HepG2 (cell line): ENCODE results near the gene TICAM2. TPM values are rescaled to one million over a fixed set of nuclear protein-coding genes. Genes with fewer than 3 reads are reported as not detected.

Experiments used
- CREM ChIP-seq, 2 experiments: sonication (generic) in 1 of 2; formaldehyde crosslinking in 1 of 2; IDR thresholded peaks; 2 replicates each; pipeline versions ENCODE4 v1.4.0 to v1.6.1; 2016 to 2020; ENCODE audit warnings: antibody characterized with exemption in 1 of 2, mild to moderate bottlenecking in 1 of 2, missing genetic modification reagents in 1 of 2
- DMAP1 ChIP-seq: IDR thresholded peaks from 2 replicates; pipeline ENCODE4 v1.6.1; 2016
- EP300 ChIP-seq, 3 experiments: sonication (generic) in 1 of 3; formaldehyde crosslinking in 1 of 3; IDR thresholded peaks; 2 replicates each; pipeline versions ENCODE4 v1.5.1 to v1.6.1; 2011 to 2020; ENCODE audit warnings: low read depth in 2 of 3, low read length in 2 of 3, borderline replicate concordance in 1 of 3, improper control_type of control experiment in 1 of 3, mild to moderate bottlenecking in 1 of 3, missing genetic modification reagents in 1 of 3, moderate library complexity in 1 of 3
- FOXP1 ChIP-seq, 2 experiments: fragments of 450-650 bp in 1 of 2; IDR thresholded peaks; 2 replicates each; pipeline ENCODE4 v1.6.1; 2017 to 2018; ENCODE audit warnings: antibody characterized with exemption in 1 of 2
- GATAD1 ChIP-seq: IDR thresholded peaks from 2 replicates; pipeline ENCODE4 v1.6.1; 2016; ENCODE audit warnings: missing genetic modification reagents, missing compliant biosample characterization
- GATAD2A ChIP-seq: IDR thresholded peaks from 2 replicates; pipeline ENCODE4 v1.6.1; 2016
- HDAC1 ChIP-seq: sonication (generic); formaldehyde crosslinking; IDR thresholded peaks from 2 replicates; pipeline ENCODE4 v1.5.1; 2020; ENCODE audit warnings: mild to moderate bottlenecking, missing genetic modification reagents
- HHEX ChIP-seq: IDR thresholded peaks from 2 replicates; pipeline ENCODE4 v1.6.1; 2016; ENCODE audit warnings: control low read depth
- HNF4G ChIP-seq, 2 experiments: sonication (generic) in 1 of 2; formaldehyde crosslinking in 1 of 2; IDR thresholded peaks; 2 replicates each; pipeline versions ENCODE4 v1.4.0 to v1.6.1; 2011 to 2020; ENCODE audit warnings: borderline replicate concordance in 2 of 2, low read depth in 2 of 2, mild to moderate bottlenecking in 2 of 2, low read length in 1 of 2, missing genetic modification reagents in 1 of 2, moderate library complexity in 1 of 2
- IRF2 ChIP-seq: IDR thresholded peaks from 2 replicates; pipeline ENCODE4 v1.6.1; 2018; ENCODE audit warnings: missing genetic modification reagents, missing compliant biosample characterization
- KMT2A ChIP-seq: sonication (generic); formaldehyde crosslinking; IDR thresholded peaks from 2 replicates; pipeline ENCODE4 v1.4.0; 2020; ENCODE audit warnings: missing genetic modification reagents
- NCOA2 ChIP-seq: sonication (generic); formaldehyde crosslinking; IDR thresholded peaks from 2 replicates; pipeline ENCODE4 v1.8.0; 2022; ENCODE audit warnings: inconsistent platforms
- NCOR1 ChIP-seq: fragments of 200-600 bp; sonication (generic); IDR thresholded peaks from 2 replicates; pipeline ENCODE4 v1.7.0; 2017; ENCODE audit warnings: antibody characterized with exemption, low read length, borderline replicate concordance
- NR0B2 ChIP-seq: sonication (generic); formaldehyde crosslinking; IDR thresholded peaks from 2 replicates; pipeline ENCODE4 v1.4.0; 2020; ENCODE audit warnings: mild to moderate bottlenecking, missing genetic modification reagents
- NR2C2 ChIP-seq: sonication (generic); formaldehyde crosslinking; IDR thresholded peaks from 2 replicates; pipeline ENCODE4 v1.4.0; 2020; ENCODE audit warnings: missing genetic modification reagents, mild to moderate bottlenecking, moderate library complexity, borderline replicate concordance
- PHB2 ChIP-seq: fragments of 450-650 bp; IDR thresholded peaks from 2 replicates; pipeline ENCODE4 v1.6.1; 2018; ENCODE audit not compliant: partially characterized antibody
- RARA ChIP-seq: IDR thresholded peaks from 2 replicates; pipeline ENCODE4 v1.6.1; 2016; ENCODE audit warnings: missing genetic modification reagents, missing compliant biosample characterization
- REPIN1 ChIP-seq: sonication (generic); formaldehyde crosslinking; IDR thresholded peaks from 2 replicates; pipeline ENCODE4 v1.8.0; 2022; ENCODE audit warnings: missing genetic modification reagents, low read depth, mild to moderate bottlenecking, borderline replicate concordance
- SPEN ChIP-seq: sonication (generic); formaldehyde crosslinking; IDR thresholded peaks from 2 replicates; pipeline ENCODE4 v1.5.1; 2020; ENCODE audit warnings: low read depth, mild to moderate bottlenecking, missing genetic modification reagents
- TBX2 ChIP-seq: sonication (generic); formaldehyde crosslinking; IDR thresholded peaks from 2 replicates; pipeline ENCODE4 v1.5.0; 2020; ENCODE audit warnings: missing genetic modification reagents, mild to moderate bottlenecking, borderline replicate concordance
- TCF7L2 ChIP-seq: IDR thresholded peaks from 2 replicates; pipeline ENCODE4 v1.6.1; 2011; ENCODE audit warnings: mild to moderate bottlenecking, low read depth, low read length, moderate library complexity
- THAP11 ChIP-seq: IDR thresholded peaks from 2 replicates; pipeline ENCODE4 v1.6.1; 2016; ENCODE audit warnings: missing biosample characterization, missing genetic modification reagents
- ZNF614 ChIP-seq: IDR thresholded peaks from 2 replicates; pipeline ENCODE4 v1.6.1; 2018; ENCODE audit warnings: missing biosample characterization, missing genetic modification reagents, inconsistent platforms, borderline replicate concordance
- ZNF652 ChIP-seq: IDR thresholded peaks from 2 replicates; pipeline ENCODE4 v1.6.1; 2016; ENCODE audit warnings: low read depth, borderline replicate concordance
- polyA plus RNA-seq, 8 experiments: library from polyadenylated mRNA; depleted of rRNA in 3 of 8; stranded (reverse) in 7 of 8; unstranded in 1 of 8; fragments of >200 nt; fragmentation: Illumina TruSeq in 4 of 8; extraction: Trizol in 4 of 8; gene quantifications; 2 replicates each; pipeline versions ENCODE4 v1.2.1 to v1.2.3, GENCODE V29; 2011 to 2016; ENCODE audit warnings: low read depth in 4 of 8, missing spikeins in 1 of 8, mixed read lengths in 1 of 8; ENCODE audit not compliant: insufficient read depth in 1 of 8
- total RNA-seq, 5 experiments: library from RNA; depleted of rRNA; stranded (reverse); fragments of >200 nt; fragmentation: Illumina TruSeq; extraction: Trizol; gene quantifications; 2 replicates each; pipeline ENCODE4 v1.2.3, GENCODE V29; 2016; ENCODE audit warnings: low read depth in 1 of 5
- TF ChIP-seq, protein P1 (sequence below): IDR thresholded peaks from 2 replicates; pipeline ENCODE4 v1.6.1; 2016; ENCODE audit warnings: low read depth, control low read depth
- TF ChIP-seq, protein P2 (sequence below): sonication (generic); formaldehyde crosslinking; IDR thresholded peaks from 2 replicates; pipeline ENCODE4 v1.9.0; 2022; ENCODE audit warnings: low read depth, missing genetic modification reagents

The TICAM2 gene
- total and polyA plus RNA-seq, 2 of the 13 experiments (the other 11 are each of a cell fraction or from before 2014, with no cell fraction given): 0.04 TPM; not detected in 1

DNA sequence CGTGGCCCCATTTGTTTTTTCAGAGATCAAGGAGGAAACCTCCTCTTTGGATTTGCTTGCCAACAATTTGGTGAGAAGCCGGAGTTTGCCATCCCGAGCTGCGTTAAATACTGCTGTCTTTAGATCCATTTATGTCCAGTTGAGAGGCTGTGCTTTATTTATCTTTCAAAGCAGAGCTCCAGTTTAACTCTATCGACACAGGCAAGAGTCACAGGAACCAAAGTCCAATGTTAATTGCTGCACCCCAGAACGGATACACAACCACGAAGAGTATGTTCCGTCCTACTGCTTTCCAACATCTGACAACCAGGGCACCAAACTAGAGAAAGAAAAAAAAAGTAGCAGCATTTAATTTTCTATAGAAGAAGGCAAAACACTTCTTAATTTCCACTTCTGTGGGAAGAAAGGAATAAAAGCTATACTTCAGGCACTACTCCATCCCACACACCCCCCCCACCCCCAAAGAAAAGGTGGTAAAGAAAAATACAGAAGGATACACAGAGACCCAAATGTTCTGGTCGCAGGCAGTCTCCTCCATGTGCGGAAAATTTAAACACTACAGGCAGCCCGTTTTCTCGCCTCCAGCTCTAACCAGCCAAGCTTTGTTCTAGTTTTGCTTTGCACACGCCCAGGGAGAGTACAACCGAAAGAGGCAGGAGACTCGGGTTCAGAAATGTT lies 58.8 kb downstream of the TICAM2 start (continued):
- TF ChIP-seq NCOA2 (CRISPR knock-in tag) (peak; percentile 41; the same call in 1 of the 2 replicates), NR0B2 (CRISPR knock-in tag) (no peak), SPEN (CRISPR knock-in tag) (0 out of 2 replicates have a peak, but pooled peaks have one; percentile 30), IRF2 (CRISPR knock-in tag) (peak; percentile 43; the same call in 1 of the 2 replicates), NR2C2 (0 out of 2 replicates have a peak, but pooled peaks have one; percentile 20), CREM (IDR thresholded peaks at IDR 0.05) (peak; percentile 33; the same call in 1 of the 2 replicates), CREM (CRISPR knock-in tag; IDR thresholded peaks at IDR 0.05) (no peak), TCF7L2 (no peak), HHEX (CRISPR knock-in tag) (0 out of 2 replicates have a peak, but pooled peaks have one; percentile 13), REPIN1 (CRISPR knock-in tag) (peak; percentile 48; the same call in 1 of the 2 replicates), NCOR1 (peak; percentile 63; the same call in 1 of the 2 replicates), ZNF614 (CRISPR knock-in tag) (peak; percentile 44; the same call in 1 of the 2 replicates), KMT2A (0 out of 2 replicates have a peak, but pooled peaks have one; percentile 22), GATAD1 (CRISPR knock-in tag) (peak; percentile 66; the same call in 1 of the 2 replicates), EP300 (IDR thresholded peaks at IDR 0.05; ENCODE audit: low read depth in 2 of 2, low read length in 2 of 2) (0 out of 4 replicates have a peak, but pooled peaks of 1 of the 2 experiments have one; percentile 7), EP300 (CRISPR knock-in tag; IDR thresholded peaks at IDR 0.05; ENCODE audit: borderline replicate concordance) (no peak), TBX2 (CRISPR knock-in tag) (0 out of 2 replicates have a peak, but pooled peaks have one; percentile 7), FOXP1 (IDR thresholded peaks at IDR 0.05) (no peak), FOXP1 (CRISPR knock-in tag; IDR thresholded peaks at IDR 0.05) (peak; percentile 55; the same call in 1 of the 2 replicates), HDAC1 (CRISPR knock-in tag) (peak; percentile 54; the same call in 1 of the 2 replicates), GATAD2A (peak; percentile 74), PHB2 (no peak), HNF4G (IDR thresholded peaks at IDR 0.05; ENCODE audit: borderline replicate concordance, low read depth, low read length) (peak; percentile 77), HNF4G (CRISPR knock-in tag; IDR thresholded peaks at IDR 0.05; ENCODE audit: borderline replicate concordance, low read depth) (peak; percentile 67; the same call in 1 of the 2 replicates), ZNF652 (peak; percentile 97), THAP11 (CRISPR knock-in tag) (peak; percentile 55; the same call in 1 of the 2 replicates), RARA (CRISPR knock-in tag) (peak; percentile 15; the same call in 1 of the 2 replicates), DMAP1 (CRISPR knock-in tag) (peak; percentile 42; the same call in 1 of the 2 replicates)
- TF ChIP-seq, protein P1, sequence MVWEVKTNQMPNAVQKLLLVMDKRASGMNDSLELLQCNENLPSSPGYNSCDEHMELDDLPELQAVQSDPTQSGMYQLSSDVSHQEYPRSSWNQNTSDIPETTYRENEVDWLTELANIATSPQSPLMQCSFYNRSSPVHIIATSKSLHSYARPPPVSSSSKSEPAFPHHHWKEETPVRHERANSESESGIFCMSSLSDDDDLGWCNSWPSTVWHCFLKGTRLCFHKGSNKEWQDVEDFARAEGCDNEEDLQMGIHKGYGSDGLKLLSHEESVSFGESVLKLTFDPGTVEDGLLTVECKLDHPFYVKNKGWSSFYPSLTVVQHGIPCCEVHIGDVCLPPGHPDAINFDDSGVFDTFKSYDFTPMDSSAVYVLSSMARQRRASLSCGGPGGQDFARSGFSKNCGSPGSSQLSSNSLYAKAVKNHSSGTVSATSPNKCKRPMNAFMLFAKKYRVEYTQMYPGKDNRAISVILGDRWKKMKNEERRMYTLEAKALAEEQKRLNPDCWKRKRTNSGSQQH (CRISPR knock-in tag): 0 out of 2 replicates have a peak, but pooled peaks have one; percentile 31
- TF ChIP-seq, protein P2, sequence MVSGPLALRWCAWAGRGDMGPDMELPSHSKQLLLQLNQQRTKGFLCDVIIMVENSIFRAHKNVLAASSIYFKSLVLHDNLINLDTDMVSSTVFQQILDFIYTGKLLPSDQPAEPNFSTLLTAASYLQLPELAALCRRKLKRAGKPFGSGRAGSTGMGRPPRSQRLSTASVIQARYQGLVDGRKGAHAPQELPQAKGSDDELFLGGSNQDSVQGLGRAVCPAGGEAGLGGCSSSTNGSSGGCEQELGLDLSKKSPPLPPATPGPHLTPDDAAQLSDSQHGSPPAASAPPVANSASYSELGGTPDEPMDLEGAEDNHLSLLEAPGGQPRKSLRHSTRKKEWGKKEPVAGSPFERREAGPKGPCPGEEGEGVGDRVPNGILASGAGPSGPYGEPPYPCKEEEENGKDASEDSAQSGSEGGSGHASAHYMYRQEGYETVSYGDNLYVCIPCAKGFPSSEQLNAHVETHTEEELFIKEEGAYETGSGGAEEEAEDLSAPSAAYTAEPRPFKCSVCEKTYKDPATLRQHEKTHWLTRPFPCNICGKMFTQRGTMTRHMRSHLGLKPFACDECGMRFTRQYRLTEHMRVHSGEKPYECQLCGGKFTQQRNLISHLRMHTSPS (CRISPR knock-in tag): no peak
